ENCODE data around the gene PDXK. TPM values are rescaled to one million over a fixed set of nuclear protein-coding genes. Genes with fewer than 3 reads are reported as not detected.

The PDXK gene
- total RNA-seq, 3 donors from 2014 or later: 113 to 179 (median 161) TPM

DNA sequence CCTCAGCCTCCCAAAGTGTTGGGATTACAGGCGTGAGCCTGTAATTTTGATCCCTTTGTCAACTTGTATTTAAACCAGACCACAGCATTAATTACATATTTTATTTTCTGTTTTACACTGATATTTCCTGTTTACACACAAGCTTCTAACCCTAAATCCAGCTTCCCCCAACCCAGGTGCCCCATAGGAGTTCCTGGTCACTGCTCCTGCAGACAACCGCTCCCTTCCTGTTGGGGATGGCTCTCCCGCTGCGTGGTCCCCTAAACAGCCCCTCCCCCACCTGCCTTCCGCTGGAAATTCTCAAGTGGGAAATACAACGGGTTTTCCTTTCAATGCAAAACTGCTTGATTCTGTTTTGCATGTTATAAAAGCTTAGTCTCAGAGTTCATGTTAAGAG is 53.5 kb downstream of the PDXK start:
- ATAC-seq (no peak), DNase-seq (no peak)
- H3K4me1 ChIP-seq (ENCODE audit: low read depth): peaks cover 19% of the 10 kb centered on the region
- TF ChIP-seq, protein P1, sequence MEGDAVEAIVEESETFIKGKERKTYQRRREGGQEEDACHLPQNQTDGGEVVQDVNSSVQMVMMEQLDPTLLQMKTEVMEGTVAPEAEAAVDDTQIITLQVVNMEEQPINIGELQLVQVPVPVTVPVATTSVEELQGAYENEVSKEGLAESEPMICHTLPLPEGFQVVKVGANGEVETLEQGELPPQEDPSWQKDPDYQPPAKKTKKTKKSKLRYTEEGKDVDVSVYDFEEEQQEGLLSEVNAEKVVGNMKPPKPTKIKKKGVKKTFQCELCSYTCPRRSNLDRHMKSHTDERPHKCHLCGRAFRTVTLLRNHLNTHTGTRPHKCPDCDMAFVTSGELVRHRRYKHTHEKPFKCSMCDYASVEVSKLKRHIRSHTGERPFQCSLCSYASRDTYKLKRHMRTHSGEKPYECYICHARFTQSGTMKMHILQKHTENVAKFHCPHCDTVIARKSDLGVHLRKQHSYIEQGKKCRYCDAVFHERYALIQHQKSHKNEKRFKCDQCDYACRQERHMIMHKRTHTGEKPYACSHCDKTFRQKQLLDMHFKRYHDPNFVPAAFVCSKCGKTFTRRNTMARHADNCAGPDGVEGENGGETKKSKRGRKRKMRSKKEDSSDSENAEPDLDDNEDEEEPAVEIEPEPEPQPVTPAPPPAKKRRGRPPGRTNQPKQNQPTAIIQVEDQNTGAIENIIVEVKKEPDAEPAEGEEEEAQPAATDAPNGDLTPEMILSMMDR (IDR thresholded peaks at IDR 0.05): no peak
- H3K4me3 ChIP-seq: no peak overlapping the region
- no peaks in the 10 kb centered on the region for H3K9me3 ChIP-seq
- intact Hi-C loops (cut with DNase I, micrococcal nuclease): no loop called here
- H3K36me3 ChIP-seq (ENCODE audit: low read depth): no peaks in the 10 kb centered on the region

DNA sequence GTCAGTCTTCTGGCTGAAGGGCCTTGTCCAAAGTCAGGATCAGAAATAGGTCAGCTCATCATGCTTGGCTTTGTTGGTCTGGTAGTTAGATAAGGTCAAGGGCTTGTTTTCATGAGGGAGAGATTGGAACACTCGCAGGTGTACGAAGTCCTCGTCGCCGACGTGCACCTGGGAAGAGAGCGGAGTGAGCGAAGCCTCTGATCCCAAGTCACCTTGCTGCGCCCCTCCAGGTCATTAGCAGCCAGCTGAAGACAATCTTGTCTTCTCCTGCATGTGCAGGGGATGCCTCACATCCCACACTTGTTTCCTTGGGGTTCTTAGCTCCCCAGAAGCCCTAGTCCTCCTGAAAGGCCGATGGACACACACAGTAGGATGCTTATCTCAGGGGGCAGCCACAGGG is 55.2 kb downstream of the PDXK start:
- Histone ChIP-seq H3K4me1 (ENCODE audit: low read depth) (peaks cover 12% of the 10 kb centered on the region), H3K4me3 (no peak overlapping the region), H3K9me3 (no peaks in the 10 kb centered on the region), H3K36me3 (ENCODE audit: low read depth) (no peaks in the 10 kb centered on the region)
- TF ChIP-seq, protein P1 (IDR thresholded peaks at IDR 0.05): no peak
- intact Hi-C loops (cut with DNase I, micrococcal nuclease): no loop called here
- no peak for ATAC-seq
- DNase-seq: no peak

DNA sequence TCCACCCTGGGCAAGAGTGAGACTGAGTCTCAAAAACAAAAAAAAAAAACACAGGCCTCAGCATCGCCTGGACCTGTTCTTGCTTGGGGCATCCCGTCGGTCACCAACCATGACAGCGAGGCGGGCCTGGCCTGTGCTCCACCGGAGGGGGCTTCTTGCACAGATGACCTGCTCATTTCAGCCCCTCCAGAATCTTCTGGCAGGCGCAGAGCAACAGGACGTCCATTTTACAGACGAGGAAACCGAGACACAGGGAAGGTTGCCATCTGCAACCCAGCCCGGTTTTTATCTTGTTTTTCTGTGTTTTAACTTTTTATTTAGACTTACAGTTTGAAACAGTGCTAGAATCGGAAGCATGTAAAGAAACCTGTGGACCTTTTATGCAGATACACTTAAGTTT is 56.3 kb downstream of the PDXK start:
- no peak for ATAC-seq
- Histone ChIP-seq H3K36me3 (ENCODE audit: low read depth) (no peaks in the 10 kb centered on the region), H3K9me3 (no peaks in the 10 kb centered on the region), H3K4me1 (ENCODE audit: low read depth) (peaks cover 12% of the 10 kb centered on the region), H3K4me3 (peak overlapping the region; percentile 77)
- DNase-seq: no peak
- TF ChIP-seq, protein P1 (IDR thresholded peaks at IDR 0.05): no peak
- intact Hi-C loops (cut with DNase I, micrococcal nuclease): no loop called here

DNA sequence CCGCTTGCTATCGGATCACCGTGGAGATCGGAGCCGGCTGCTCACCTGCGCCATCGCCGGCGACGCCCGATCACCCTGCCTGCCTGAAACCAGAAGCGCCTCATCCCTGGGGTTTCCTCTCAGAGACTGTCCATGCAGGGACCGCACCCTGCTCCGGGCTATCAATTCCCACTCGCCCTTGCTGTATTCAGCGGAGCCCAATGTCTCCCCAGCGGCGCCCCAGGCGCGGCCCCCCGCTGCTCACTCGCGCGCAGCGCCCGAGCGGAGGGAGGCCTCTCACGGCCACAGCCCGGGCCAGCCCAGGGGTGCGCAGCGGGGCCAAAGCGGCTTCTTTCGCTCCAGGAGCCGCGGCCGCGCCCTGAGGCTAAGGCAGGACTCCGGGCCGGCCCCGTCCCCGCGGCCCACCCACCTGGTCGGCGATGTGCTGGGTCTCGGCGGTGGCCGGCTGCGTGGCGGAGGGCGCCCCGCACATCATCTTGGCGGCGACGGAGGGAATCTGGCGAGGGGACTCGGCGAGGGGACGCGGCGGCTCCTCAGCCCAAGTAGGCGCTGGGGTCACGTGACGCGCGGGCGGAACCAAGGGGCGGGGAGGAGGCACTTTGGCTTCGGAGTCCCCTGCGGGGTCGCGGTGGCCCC is 57.0 kb downstream of the PDXK start, which contains the start of gene CSTB:
TSS of gene CSTB (minus strand) at position 514 of the 636 bp plus-strand sequence. CDS start at position 475, 39 bp downstream.
- peak; percentile 81 for ATAC-seq
- intact Hi-C loops (cut with DNase I, micrococcal nuclease): no loop called here
- peak; percentile 89 to 91 (median 89) for DNase-seq
- TF ChIP-seq, protein P1 (IDR thresholded peaks at IDR 0.05): no peak
- no peaks in the 10 kb centered on the region for H3K9me3 ChIP-seq
- peak within 1 kb of the TSS; percentile 77 for H3K4me3 ChIP-seq
- peaks cover 15% of the 10 kb centered on the region for H3K4me1 ChIP-seq (ENCODE audit: low read depth)
- H3K36me3 ChIP-seq (ENCODE audit: low read depth): no peaks in the 10 kb centered on the region

DNA sequence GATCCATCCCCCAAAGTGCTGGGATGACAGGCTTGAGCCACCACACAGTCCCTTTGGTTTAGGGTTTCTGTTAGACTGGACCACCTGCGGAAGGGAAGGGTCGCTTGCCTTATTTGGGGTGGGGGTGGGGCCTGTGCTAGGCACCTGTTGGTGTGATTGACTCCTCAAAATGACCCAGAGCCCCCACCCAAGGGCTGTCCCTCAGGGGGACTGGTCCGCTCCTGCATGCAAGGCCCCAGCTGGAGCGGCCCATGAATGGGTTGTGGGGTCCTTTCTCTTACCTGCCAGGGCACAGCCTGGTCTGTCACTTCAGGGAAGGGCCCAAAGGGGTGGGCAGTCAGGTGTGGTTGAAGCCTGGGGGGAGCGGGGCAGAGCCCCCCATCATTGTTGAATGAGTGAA is 59.0 kb downstream of the PDXK start:
- H3K9me3 ChIP-seq: no peaks in the 10 kb centered on the region
- peaks cover 15% of the 10 kb centered on the region for H3K4me1 ChIP-seq (ENCODE audit: low read depth)
- TF ChIP-seq, protein P1 (IDR thresholded peaks at IDR 0.05): no peak
- no peak overlapping the region for H3K4me3 ChIP-seq
- DNase-seq (no peak), ATAC-seq (no peak)
- no peaks in the 10 kb centered on the region for H3K36me3 ChIP-seq (ENCODE audit: low read depth)
- intact Hi-C loops (cut with DNase I, micrococcal nuclease): no loop called here
